IPS-15b (cell line): ENCODE results near the gene NAP1L1.
"Not testable (repeated sequence)": the region's sequence is repeated elsewhere in the genome, so short reads cannot be mapped to it uniquely, and the experiment has no call there.

Experiments used
- H3K27me3 ChIP-seq: one replicate; pipeline ENCODE4 v1.6.1; 2013; ENCODE audit warnings: low read length; ENCODE audit not compliant: control insufficient read depth, insufficient read depth
- H3K36me3 ChIP-seq: one replicate; pipeline ENCODE4 v1.6.1; 2013; ENCODE audit warnings: low read length; ENCODE audit not compliant: control insufficient read depth, insufficient read depth
- H3K4me1 ChIP-seq: one replicate; pipeline ENCODE4 v1.6.1; 2013; ENCODE audit warnings: mild to moderate bottlenecking, low read length; ENCODE audit not compliant: control insufficient read depth, insufficient read depth
- H3K4me3 ChIP-seq: one replicate; pipeline ENCODE4 v1.5.1; 2013; ENCODE audit warnings: low read depth, low read length
- H3K9ac ChIP-seq: one replicate; pipeline ENCODE4 v1.6.1; 2013; ENCODE audit warnings: low read depth, mild to moderate bottlenecking, low read length
- H3K9me3 ChIP-seq: one replicate; pipeline ENCODE4 v1.6.1; 2013; ENCODE audit warnings: mild to moderate bottlenecking, low read length; ENCODE audit not compliant: control insufficient read depth, insufficient read depth

NAP1L1 gene

DNA sequence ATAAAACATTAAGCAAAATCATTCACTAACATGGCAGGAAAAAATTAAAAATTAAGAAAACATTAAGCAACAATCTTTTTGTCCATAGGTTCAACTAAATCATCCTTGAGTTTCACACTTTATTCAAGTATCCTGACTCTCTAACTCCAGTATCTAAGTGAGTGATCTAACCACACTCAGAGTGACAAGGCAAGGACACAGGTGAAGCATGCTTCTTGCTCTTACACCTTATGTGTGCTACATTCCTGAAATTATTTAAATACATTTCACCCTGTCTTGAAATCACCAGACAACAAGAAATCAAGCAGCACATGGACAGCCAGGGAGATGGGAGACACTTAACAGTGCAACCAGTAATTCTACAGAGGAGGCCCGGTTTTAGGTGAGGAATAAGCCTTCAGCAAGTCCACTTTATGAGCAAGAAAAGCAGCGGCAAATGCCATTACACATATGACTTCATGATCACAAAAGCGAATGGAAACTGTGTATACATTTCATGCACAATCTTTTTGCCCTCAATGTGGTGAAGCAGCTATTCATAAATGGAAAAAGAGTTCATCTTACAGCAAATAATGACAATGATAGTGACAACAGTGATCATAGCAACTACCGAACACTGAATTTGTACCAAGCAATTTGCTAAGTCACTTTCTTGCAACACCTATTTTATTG is 90.3 kb downstream of the NAP1L1 start:
- Histone ChIP-seq H3K9ac (no peak overlapping the region), H3K36me3 (no peaks in the 10 kb centered on the region), H3K4me3 (no peak overlapping the region), H3K9me3 (no peaks in the 10 kb centered on the region), H3K27me3 (no peaks in the 10 kb centered on the region), H3K4me1 (peaks cover 4% of the 10 kb centered on the region)

DNA sequence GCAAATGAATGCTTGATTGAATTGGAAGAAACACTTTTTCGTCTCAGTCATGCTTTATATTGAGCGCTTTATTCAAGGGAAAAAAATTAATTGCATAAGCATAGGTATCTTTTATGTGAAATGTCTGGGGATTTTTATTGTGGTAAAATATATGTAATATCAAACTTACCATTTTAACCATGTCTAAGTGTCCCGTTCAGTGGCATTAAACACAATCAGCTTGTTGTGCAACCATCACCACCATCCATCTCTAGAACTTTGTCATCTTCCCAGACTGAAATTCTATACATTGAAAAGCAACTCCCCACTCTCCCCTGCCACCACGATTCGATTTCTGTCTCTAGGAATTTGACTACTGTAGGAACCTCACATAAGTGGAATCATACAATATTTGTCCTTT is 92.7 kb downstream of the NAP1L1 start:
- H3K9ac ChIP-seq, result no peak overlapping the region
- no peaks in the 10 kb centered on the region for H3K36me3 ChIP-seq
- peaks cover 4% of the 10 kb centered on the region for H3K4me1 ChIP-seq
- H3K27me3 ChIP-seq, result no peaks in the 10 kb centered on the region
- H3K9me3 ChIP-seq, result no peaks in the 10 kb centered on the region
- no peak overlapping the region for H3K4me3 ChIP-seq

DNA sequence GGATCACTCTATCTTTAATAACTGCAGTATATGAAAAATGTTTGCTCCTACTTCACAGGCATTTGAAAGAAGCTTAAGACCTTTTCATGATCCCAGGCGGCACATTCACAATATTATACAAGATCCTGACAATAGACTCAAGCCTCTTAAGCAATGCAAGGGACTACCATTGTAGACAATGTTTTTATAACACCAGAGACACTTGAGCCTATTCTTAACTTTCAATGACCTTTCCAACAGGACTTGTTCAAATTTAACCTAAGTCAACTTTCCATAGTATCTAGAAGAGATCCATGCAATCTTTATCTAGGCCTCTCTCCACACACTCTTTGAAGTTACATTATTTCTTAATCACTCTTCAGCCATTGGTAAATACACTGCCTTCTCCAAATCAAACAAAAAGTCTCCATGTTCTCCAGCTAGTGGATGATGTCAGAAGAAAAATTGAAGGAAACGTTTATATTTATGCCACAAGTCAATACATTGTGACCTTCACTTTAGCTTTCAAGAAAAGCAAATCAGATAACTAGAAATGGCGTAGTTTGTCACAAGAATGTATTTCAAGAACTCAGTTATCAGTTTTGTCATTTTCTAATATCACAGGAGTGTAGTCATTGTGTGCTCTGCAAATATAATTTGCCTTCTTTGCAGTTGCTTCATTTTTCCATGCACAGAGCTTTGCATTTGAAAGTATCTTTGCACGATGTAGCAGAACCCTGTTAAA is 94.1 kb downstream of the NAP1L1 start:
- H3K4me3 ChIP-seq, result no peak overlapping the region
- H3K9ac ChIP-seq, result no peak overlapping the region
- H3K36me3 ChIP-seq, result no peaks in the 10 kb centered on the region
- no peaks in the 10 kb centered on the region for H3K27me3 ChIP-seq
- H3K9me3 ChIP-seq, result no peaks in the 10 kb centered on the region
- peaks cover 7% of the 10 kb centered on the region for H3K4me1 ChIP-seq

DNA sequence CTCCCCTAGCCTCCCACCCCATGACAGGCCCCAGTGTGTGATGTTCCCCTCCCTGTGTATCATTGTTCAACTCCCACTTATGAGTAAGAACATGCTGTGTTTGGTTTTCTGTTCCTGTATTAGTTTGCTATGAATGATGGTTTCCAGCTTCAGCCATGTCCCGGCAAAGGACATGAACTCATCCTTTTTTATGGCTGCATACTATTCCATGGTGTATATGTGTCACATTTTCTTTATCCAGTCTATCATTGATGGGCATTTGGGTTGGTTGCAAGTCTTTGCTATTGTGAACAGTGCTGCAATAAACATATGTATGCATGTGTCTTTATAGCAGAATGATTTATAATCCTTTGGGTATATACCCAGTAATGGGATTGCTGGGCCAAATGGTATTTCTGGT is 96.8 kb downstream of the NAP1L1 start:
- not testable (repeated sequence) for H3K9me3 ChIP-seq, H3K27me3 ChIP-seq, H3K36me3 ChIP-seq, H3K9ac ChIP-seq, H3K4me1 ChIP-seq, H3K4me3 ChIP-seq
